Left ventricle myocardium inferior (tissue), 1 donor: ENCODE results near the gene TMED3. TPM values are rescaled to one million over a fixed set of nuclear protein-coding genes. Genes with fewer than 3 reads are reported as not detected.

ENCODE experiments used
- DNase-seq: peaks from one replicate; pipeline ENCODE4 v3.0.0-alpha.2; 2020
- H3K27ac ChIP-seq: fragments of 200-600 bp; replicated peaks from 2 replicates; pipeline ENCODE4 v1.8.0; 2021
- H3K27me3 ChIP-seq: fragments of 200-600 bp; 2 replicates; pipeline ENCODE4 v1.8.0; 2021; ENCODE audit warnings: low read depth
- H3K36me3 ChIP-seq: fragments of 200-600 bp; 2 replicates; pipeline ENCODE4 v1.8.0; 2021
- H3K4me1 ChIP-seq: fragments of 200-600 bp; 2 replicates; pipeline ENCODE4 v1.8.0; 2021
- H3K4me3 ChIP-seq: fragments of 200-600 bp; 2 replicates; pipeline ENCODE4 v1.8.0; 2021; ENCODE audit warnings: mild to moderate bottlenecking, moderate library complexity
- H3K9me3 ChIP-seq: fragments of 200-600 bp; replicated peaks from 2 replicates; pipeline ENCODE4 v1.8.0; 2021
- CTCF ChIP-seq: fragments of 200-600 bp; IDR thresholded peaks from 2 replicates; pipeline ENCODE4 v1.8.0; 2021; ENCODE audit warnings: antibody characterized with exemption, mild to moderate bottlenecking, borderline replicate concordance
- intact Hi-C: fragments of 100-400 bp; cut with micrococcal nuclease; formaldehyde crosslinking; loops from one replicate; pipeline ENCODE4 v1.11.0; 2022
- total RNA-seq: library from RNA; stranded (reverse); fragmentation: NEBNext Ultra II Directional; extraction: Animal tissue kit (Norgen Biotek cat#: 25700); gene quantifications from one replicate; pipeline ENCODE4 v1.2.1, GENCODE V29; 2021
- donor health status: DM: no; HTN: yes; CAD: no; lungs with severe emphysema.

Gene TMED3
- total RNA-seq, 1 donor from 2014 or later = 22.8 TPM

GRCh38 chr15:79299126-79299840, 11.6 kb upstream of the TMED3 start:
- peaks cover 44% of the 10 kb centered on the region for H3K27me3 ChIP-seq
- intact Hi-C loops = no loop called here
- no peak overlapping the region for H3K4me3 ChIP-seq
- no peak overlapping the region for H3K27ac ChIP-seq
- TF ChIP-seq CTCF = no peak
- no peaks in the 10 kb centered on the region for H3K9me3 ChIP-seq
- H3K36me3 ChIP-seq = no peaks in the 10 kb centered on the region
- DNase-seq = no peak
- H3K4me1 ChIP-seq = no peaks in the 10 kb centered on the region

GRCh38 chr15:79299841-79300235, 11.1 kb upstream of the TMED3 start:
- no peaks in the 10 kb centered on the region for H3K9me3 ChIP-seq
- no peak for DNase-seq
- no peaks in the 10 kb centered on the region for H3K4me1 ChIP-seq
- intact Hi-C loops = no loop called here
- no peaks in the 10 kb centered on the region for H3K36me3 ChIP-seq
- H3K27ac ChIP-seq = no peak overlapping the region
- no peak overlapping the region for H3K4me3 ChIP-seq
- H3K27me3 ChIP-seq = peaks cover 42% of the 10 kb centered on the region
- no peak for TF ChIP-seq CTCF

- Histone ChIP-seq H3K4me3 (no peak overlapping the region), H3K36me3 (no peaks in the 10 kb centered on the region), H3K27ac (no peak overlapping the region), H3K4me1 (peaks cover 19% of the 10 kb centered on the region), H3K27me3 (peaks cover 68% of the 10 kb centered on the region), H3K9me3 (no peaks in the 10 kb centered on the region)
- intact Hi-C loops = no loop called here
- TF ChIP-seq CTCF = no peak
- no peak for DNase-seq
These were observed 3.7 kb upstream of the TMED3 start for GRCh38 chr15:79307251-79307650.

DNA sequence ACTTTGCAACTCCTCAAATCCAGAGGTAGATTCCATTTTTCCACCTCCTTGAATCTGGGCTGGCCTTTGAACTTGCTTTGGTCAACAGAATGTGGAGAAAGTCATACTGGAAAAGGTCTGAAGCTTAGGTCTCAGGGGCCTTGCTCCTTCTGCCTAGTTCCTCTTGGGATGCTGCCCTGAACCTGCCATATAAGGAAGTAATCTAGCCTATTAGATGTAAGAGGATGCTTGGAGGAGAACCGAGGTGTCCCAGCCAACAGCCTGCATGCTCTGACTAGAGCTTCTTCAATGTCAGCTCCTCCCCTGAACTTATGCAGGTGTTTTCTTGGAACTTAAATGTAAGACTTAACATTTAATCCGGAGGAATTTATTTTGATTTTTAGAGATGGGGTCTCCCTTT, 2.0 kb upstream of the TMED3 start:
- Histone ChIP-seq H3K36me3 (peaks cover 2% of the 10 kb centered on the region), H3K4me1 (peaks cover 21% of the 10 kb centered on the region), H3K9me3 (no peaks in the 10 kb centered on the region), H3K4me3 (no peak overlapping the region), H3K27me3 (peaks cover 60% of the 10 kb centered on the region), H3K27ac (no peak overlapping the region)
- DNase-seq = no peak
- no peak for TF ChIP-seq CTCF
- intact Hi-C loops = no loop called here

DNA sequence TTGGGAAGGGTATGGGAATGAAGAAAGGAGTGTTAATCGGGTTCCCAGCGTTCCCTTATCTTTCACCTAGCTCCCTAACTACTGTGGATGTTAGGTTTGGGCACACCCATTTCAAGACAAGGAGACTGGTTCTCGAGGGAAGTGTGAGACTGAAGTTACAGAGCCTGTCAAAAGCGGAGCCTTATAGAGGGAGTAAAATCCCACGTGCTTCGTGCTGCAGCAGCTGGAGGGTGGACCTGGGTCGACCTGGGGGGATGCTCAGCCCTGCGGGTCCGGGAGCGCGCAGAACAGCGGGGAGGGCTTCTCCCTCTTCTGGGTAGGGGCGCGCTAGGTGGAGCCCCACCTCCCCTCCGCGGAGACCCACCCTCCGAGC, 314 bp upstream of the TMED3 start:
- TF ChIP-seq CTCF = no peak
- intact Hi-C loops = no loop called here
- no peak for DNase-seq
- Histone ChIP-seq H3K36me3 (peaks cover 16% of the 10 kb centered on the region), H3K9me3 (no peaks in the 10 kb centered on the region), H3K4me3 (peak overlapping the region; percentile 88), H3K27ac (no peak overlapping the region), H3K4me1 (peaks cover 21% of the 10 kb centered on the region), H3K27me3 (peaks cover 49% of the 10 kb centered on the region)
